NCI-H345 treated with DMSO at 0.1 percent for 48 hours (cell line): ENCODE results near the gene NPHP3.
"Not testable (repeated sequence)": the region's sequence is repeated elsewhere in the genome, so short reads cannot be mapped to it uniquely, and the experiment has no call there.

Source experiments
- DNase-seq: peaks from one replicate; lab custom pipeline; 2025; ENCODE audit not compliant: unreplicated experiment; lab: John Stamatoyannopoulos, UW

NPHP3 gene

GRCh38 chr3:132722165-132723023 lies at the start of gene NPHP3:
TSS of gene NPHP3 (minus strand) at chr3:132722409. CDS start at chr3:132722355, 54 bp downstream.
- DNase-seq = peak; percentile 49

GRCh38 chr3:132758740-132759139 lies 36.5 kb upstream of the NPHP3 start:
- DNase-seq = no peak

- DNase-seq = no peak
These were observed 34.0 kb upstream of the NPHP3 start for GRCh38 chr3:132756108-132756650.

GRCh38 chr3:132753946-132754345 lies 31.7 kb upstream of the NPHP3 start:
- no peak for DNase-seq

GRCh38 chr3:132749786-132750185 lies 27.6 kb upstream of the NPHP3 start:
- no peak for DNase-seq

- not testable (repeated sequence) for DNase-seq
These were observed 24.5 kb upstream of the NPHP3 start for GRCh38 chr3:132746720-132747119.

- DNase-seq = no peak
These were observed 16.1 kb upstream of the NPHP3 start for GRCh38 chr3:132738314-132738713.

- no peak for DNase-seq
These were observed 13.4 kb upstream of the NPHP3 start for GRCh38 chr3:132735589-132735988.

- DNase-seq = peak; percentile 2
These were observed 8.8 kb upstream of the NPHP3 start for GRCh38 chr3:132730891-132731580.

- peak; percentile 17 for DNase-seq
These were observed 4.2 kb upstream of the NPHP3 start for GRCh38 chr3:132726341-132726823.

- no peak for DNase-seq
These were observed 1.1 kb upstream of the NPHP3 start for GRCh38 chr3:132723024-132723950.

- DNase-seq = no peak
These were observed 587 bp downstream of the NPHP3 start for GRCh38 chr3:132721479-132722164.

GRCh38 chr3:132720228-132720627 lies 2.0 kb downstream of the NPHP3 start:
- no peak for DNase-seq

GRCh38 chr3:132716372-132716771 lies 5.8 kb downstream of the NPHP3 start:
- DNase-seq = no peak

GRCh38 chr3:132713977-132714727 lies 8.1 kb downstream of the NPHP3 start:
- DNase-seq = no peak

- DNase-seq = no peak
These were observed 11.9 kb downstream of the NPHP3 start for GRCh38 chr3:132710311-132710710.

GRCh38 chr3:132709761-132710160 lies 12.4 kb downstream of the NPHP3 start:
- no peak for DNase-seq

- DNase-seq = no peak
These were observed 18.5 kb downstream of the NPHP3 start for GRCh38 chr3:132703733-132704132.

- no peak for DNase-seq
These were observed 26.8 kb downstream of the NPHP3 start for GRCh38 chr3:132695422-132695821.
